ENCODE data around the gene CDH4.

The CDH4 gene

GRCh38 chr20:61705386-61706258, 453.6 kb downstream of the CDH4 start:
- no peak for DNase-seq

GRCh38 chr20:61706259-61706961, 454.3 kb downstream of the CDH4 start:
- no peak for DNase-seq

- DNase-seq, result no peak
Measured at GRCh38 chr20:61708891-61709290, 456.8 kb downstream of the CDH4 start.

GRCh38 chr20:61710108-61710507, 458.0 kb downstream of the CDH4 start:
- no peak for DNase-seq

- no peak for DNase-seq
Measured at GRCh38 chr20:61712688-61713087, 460.6 kb downstream of the CDH4 start.

- DNase-seq, result no peak
Measured at GRCh38 chr20:61718361-61719005, 466.4 kb downstream of the CDH4 start.

- no peak for DNase-seq
Measured at GRCh38 chr20:61719691-61720347, 467.8 kb downstream of the CDH4 start.

GRCh38 chr20:61720348-61720696, 468.3 kb downstream of the CDH4 start:
- no peak for DNase-seq

GRCh38 chr20:61722146-61722678, 470.2 kb downstream of the CDH4 start:
- DNase-seq, result no peak

- DNase-seq, result no peak
Measured at GRCh38 chr20:61723529-61724257, 471.6 kb downstream of the CDH4 start.

- DNase-seq, result no peak
Measured at GRCh38 chr20:61724376-61724775, 472.3 kb downstream of the CDH4 start.

GRCh38 chr20:61725145-61725544, 473.1 kb downstream of the CDH4 start:
- DNase-seq, result no peak

GRCh38 chr20:61725966-61726365, 473.9 kb downstream of the CDH4 start:
- DNase-seq, result no peak

GRCh38 chr20:61726979-61727378, 474.9 kb downstream of the CDH4 start:
- no peak for DNase-seq

GRCh38 chr20:61727761-61728160, 475.7 kb downstream of the CDH4 start:
- no peak for DNase-seq

- DNase-seq, result no peak
Measured at GRCh38 chr20:61728326-61728725, 476.3 kb downstream of the CDH4 start.

- DNase-seq, result no peak
Measured at GRCh38 chr20:61728786-61729770, 477.0 kb downstream of the CDH4 start.

GRCh38 chr20:61730631-61731362, 478.7 kb downstream of the CDH4 start:
- DNase-seq, result no peak

GRCh38 chr20:61731363-61732181, 479.5 kb downstream of the CDH4 start:
- no peak for DNase-seq

Measured in KG1 (cell line).